Osteoblast (primary cell): Measurements from ENCODE around the gene IL9R. TPM values are rescaled to one million over a fixed set of nuclear protein-coding genes. Genes with fewer than 3 reads are reported as not detected.
"Not testable (repeated sequence)": the region's sequence is repeated elsewhere in the genome, so short reads cannot be mapped to it uniquely, and the experiment has no call there.

Source experiments
- DNase-seq: peaks from one replicate; pipeline ENCODE4 v3.0.0; 2011; ENCODE audit warnings: low spot score, mixed read lengths; ENCODE audit not compliant: insufficient read length; ENCODE audit errors: missing footprints
- H2AFZ ChIP-seq: 2 replicates; pipeline ENCODE4 v1.6.0; 2011; ENCODE audit warnings: mild to moderate bottlenecking, low read length
- H3K27ac ChIP-seq: 2 replicates; pipeline ENCODE4 v1.5.1; 2011; ENCODE audit warnings: mild to moderate bottlenecking, low read depth, low read length, moderate library complexity
- H3K27me3 ChIP-seq: 2 replicates; pipeline ENCODE4 v1.6.0; 2012; ENCODE audit warnings: mild to moderate bottlenecking, control low read depth, inconsistent platforms, low read length, moderate library complexity; ENCODE audit not compliant: insufficient read depth
- H3K36me3 ChIP-seq: 2 replicates; pipeline ENCODE4 v1.5.1; 2011; ENCODE audit warnings: mild to moderate bottlenecking, low read length, control low read depth, moderate library complexity; ENCODE audit not compliant: insufficient read depth
- H3K4me1 ChIP-seq: 2 replicates; pipeline ENCODE4 v1.5.1; 2011; ENCODE audit warnings: mild to moderate bottlenecking, low read length, control low read depth, moderate library complexity; ENCODE audit not compliant: insufficient read depth
- H3K4me2 ChIP-seq: 2 replicates; pipeline ENCODE4 v1.6.0; 2011; ENCODE audit warnings: mild to moderate bottlenecking, low read length; ENCODE audit not compliant: insufficient read depth
- H3K4me3 ChIP-seq: fragments of 200-600 bp; sonication (generic); 3 replicates; pipeline ENCODE4 v1.5.1; 2012; ENCODE audit warnings: mild to moderate bottlenecking, low read length, inconsistent platforms; ENCODE audit not compliant: insufficient read depth
- H3K79me2 ChIP-seq: 2 replicates; pipeline ENCODE4 v1.6.0; 2012; ENCODE audit warnings: mild to moderate bottlenecking, low read length, control low read depth, inconsistent platforms; ENCODE audit not compliant: insufficient read depth
- H3K9me3 ChIP-seq: 2 replicates; pipeline ENCODE4 v1.5.1; 2011; ENCODE audit warnings: low read depth, low read length, control low read depth
- H4K20me1 ChIP-seq: 2 replicates; pipeline ENCODE4 v1.6.0; 2012; ENCODE audit warnings: mild to moderate bottlenecking, low read length, control low read depth; ENCODE audit not compliant: insufficient read depth
- CTCF ChIP-seq: IDR thresholded peaks from 2 replicates; pipeline ENCODE4 v1.5.1; 2011; ENCODE audit warnings: mild to moderate bottlenecking, low read depth, low read length, moderate library complexity; ENCODE audit errors: extremely low read depth
- total RNA-seq: library from RNA; depleted of rRNA; stranded (reverse); fragments of >200 nt; gene quantifications from 2 replicates; pipeline ENCODE4 v1.2.3, GENCODE V29; 2012

Gene IL9R
- total RNA-seq, 1 donor = not detected

- Histone ChIP-seq H3K4me2 (no peak overlapping the region), H3K9me3 (no peaks in the 10 kb centered on the region), H3K27ac (no peak overlapping the region), H3K27me3 (no peaks in the 10 kb centered on the region), H4K20me1 (no peaks in the 10 kb centered on the region), H3K36me3 (no peaks in the 10 kb centered on the region), H3K79me2 (no peaks in the 10 kb centered on the region), H3K4me3 (no peak overlapping the region), H2AFZ (no peak overlapping the region), H3K4me1 (no peaks in the 10 kb centered on the region)
- DNase-seq = no peak
- no peak for TF ChIP-seq CTCF
Measured at GRCh38 chrX:156008915-156009314, 11.4 kb downstream of the IL9R start.

DNA sequence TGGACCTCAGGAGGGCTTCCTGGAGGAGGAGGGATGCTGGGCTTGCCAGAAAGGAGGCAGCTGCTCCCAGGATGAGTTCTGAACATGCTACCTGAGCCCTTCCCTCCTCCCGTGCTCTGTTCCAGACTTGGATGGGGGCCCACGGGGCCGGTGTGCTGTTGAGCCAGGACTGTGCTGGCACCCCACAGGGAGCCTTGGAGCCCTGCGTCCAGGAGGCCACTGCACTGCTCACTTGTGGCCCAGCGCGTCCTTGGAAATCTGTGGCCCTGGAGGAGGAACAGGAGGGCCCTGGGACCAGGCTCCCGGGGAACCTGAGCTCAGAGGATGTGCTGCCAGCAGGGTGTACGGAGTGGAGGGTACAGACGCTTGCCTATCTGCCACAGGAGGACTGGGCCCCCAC, 12.2 kb downstream of the IL9R start:
- H3K36me3 ChIP-seq, H3K27me3 ChIP-seq, H2AFZ ChIP-seq, H3K79me2 ChIP-seq, H3K27ac ChIP-seq, H3K4me2 ChIP-seq, H3K4me3 ChIP-seq, H3K9me3 ChIP-seq, H4K20me1 ChIP-seq, H3K4me1 ChIP-seq, DNase-seq: not testable (repeated sequence)

DNA sequence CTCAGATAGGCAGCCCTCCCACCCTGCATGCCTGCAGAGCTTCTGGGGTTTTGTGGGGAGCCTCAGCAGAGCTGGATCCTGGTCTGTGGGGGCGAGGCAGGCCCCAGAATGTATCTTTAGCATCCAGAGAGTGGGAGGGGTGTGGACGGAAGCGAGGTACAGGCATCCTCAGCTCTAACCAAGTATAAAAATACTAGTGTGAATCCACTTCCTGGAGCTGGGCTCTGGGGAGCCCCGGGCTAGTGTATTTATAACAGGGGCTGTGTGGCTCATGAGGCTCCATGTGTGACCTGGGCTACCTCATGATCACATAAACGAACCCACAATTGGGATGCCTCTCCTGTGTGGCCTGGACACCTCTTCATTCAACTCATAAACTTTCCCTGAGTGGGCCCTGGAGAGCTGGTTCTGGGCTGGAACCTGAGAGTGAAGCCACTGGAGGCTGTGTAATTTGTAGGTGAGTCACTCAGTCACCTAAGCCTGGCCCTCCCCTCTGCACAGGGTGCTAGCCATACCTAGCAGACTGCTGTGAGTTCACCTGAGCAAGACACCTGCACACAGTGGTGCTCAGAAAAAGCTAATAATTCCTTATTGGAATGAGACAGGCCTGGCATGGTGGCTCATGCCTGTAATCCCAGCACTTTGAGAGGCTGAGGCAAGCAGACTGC, 15.9 kb downstream of the IL9R start:
- H3K36me3 ChIP-seq, H2AFZ ChIP-seq, DNase-seq, H3K9me3 ChIP-seq, H4K20me1 ChIP-seq, H3K79me2 ChIP-seq, H3K4me2 ChIP-seq, H3K4me1 ChIP-seq, H3K27ac ChIP-seq, H3K27me3 ChIP-seq, H3K4me3 ChIP-seq: not testable (repeated sequence)

DNA sequence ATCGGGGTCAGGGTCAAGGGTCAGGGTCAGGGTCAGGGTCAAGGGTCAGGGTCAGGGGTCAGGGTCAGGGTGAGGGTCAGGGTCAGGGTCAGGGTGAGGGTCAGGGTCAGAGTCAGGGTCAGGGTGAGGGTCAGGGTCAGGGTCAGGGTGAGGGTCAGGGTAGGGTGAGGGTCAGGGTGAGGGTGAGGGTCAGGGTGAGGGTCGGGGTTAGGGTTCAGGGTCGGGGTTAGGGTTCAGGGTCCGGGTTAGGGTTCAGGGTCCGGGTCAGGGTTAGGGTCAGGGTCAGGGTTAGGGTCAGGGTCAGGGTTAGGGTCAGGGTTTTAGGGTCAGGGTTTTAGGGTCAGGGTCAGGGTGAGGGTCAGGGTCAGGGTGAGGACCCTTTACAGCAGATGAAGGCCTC, 22.4 kb downstream of the IL9R start:
- not testable (repeated sequence) for H2AFZ ChIP-seq, H3K36me3 ChIP-seq, H3K9me3 ChIP-seq, H3K27me3 ChIP-seq, H4K20me1 ChIP-seq, H3K4me1 ChIP-seq, H3K4me2 ChIP-seq, H3K27ac ChIP-seq, H3K4me3 ChIP-seq, H3K79me2 ChIP-seq, DNase-seq

DNA sequence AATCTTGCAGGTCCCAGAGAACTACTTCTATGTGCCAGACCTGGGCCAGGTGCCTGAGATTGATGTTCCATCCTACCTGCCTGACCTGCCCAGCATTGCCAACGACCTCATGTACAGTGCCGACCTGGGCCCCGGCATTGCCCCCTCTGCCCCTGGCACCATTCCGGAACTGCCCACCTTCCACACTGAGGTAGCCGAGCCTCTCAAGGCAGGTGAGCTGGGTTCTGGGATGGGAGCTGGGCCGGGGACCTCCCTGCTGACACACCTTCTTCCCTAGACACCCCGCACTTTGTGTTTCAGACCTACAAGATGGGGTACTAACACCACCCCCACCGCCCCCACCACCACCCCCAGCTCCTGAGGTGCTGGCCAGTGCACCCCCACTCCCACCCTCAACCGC, 25.5 kb downstream of the IL9R start:
- not testable (repeated sequence) for H3K27ac ChIP-seq, H2AFZ ChIP-seq, H3K9me3 ChIP-seq, DNase-seq, H3K27me3 ChIP-seq, H3K36me3 ChIP-seq, H3K4me3 ChIP-seq, H3K79me2 ChIP-seq, H3K4me2 ChIP-seq, H3K4me1 ChIP-seq, H4K20me1 ChIP-seq

DNA sequence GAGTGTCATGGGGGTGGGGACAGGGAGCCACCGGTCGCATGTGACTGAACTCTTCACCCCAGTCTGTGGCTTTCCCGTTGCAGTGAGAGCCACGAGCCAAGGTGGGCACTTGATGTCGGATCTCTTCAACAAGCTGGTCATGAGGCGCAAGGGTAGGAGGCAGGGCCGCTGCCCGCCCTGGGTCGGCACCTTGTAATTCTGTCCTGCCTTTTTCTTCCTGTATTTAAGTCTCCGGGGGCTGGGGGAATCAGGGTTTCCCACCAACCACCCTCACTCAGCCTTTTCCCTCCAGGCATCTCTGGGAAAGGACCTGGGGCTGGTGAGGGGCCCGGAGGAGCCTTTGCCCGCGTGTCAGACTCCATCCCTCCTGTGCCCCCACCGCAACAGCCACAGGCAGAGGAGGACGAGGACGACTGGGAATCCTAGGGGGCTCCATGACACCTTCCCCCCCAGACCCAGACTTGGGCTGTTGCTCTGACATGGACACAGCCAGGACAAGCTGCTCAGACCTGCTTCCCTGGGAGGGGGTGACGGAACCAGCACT, 27.5 kb downstream of the IL9R start:
- not testable (repeated sequence) for H2AFZ ChIP-seq, DNase-seq, H3K9me3 ChIP-seq, H3K27ac ChIP-seq, H3K36me3 ChIP-seq, H4K20me1 ChIP-seq, H3K4me2 ChIP-seq, H3K4me1 ChIP-seq, H3K27me3 ChIP-seq, H3K79me2 ChIP-seq, H3K4me3 ChIP-seq

DNA sequence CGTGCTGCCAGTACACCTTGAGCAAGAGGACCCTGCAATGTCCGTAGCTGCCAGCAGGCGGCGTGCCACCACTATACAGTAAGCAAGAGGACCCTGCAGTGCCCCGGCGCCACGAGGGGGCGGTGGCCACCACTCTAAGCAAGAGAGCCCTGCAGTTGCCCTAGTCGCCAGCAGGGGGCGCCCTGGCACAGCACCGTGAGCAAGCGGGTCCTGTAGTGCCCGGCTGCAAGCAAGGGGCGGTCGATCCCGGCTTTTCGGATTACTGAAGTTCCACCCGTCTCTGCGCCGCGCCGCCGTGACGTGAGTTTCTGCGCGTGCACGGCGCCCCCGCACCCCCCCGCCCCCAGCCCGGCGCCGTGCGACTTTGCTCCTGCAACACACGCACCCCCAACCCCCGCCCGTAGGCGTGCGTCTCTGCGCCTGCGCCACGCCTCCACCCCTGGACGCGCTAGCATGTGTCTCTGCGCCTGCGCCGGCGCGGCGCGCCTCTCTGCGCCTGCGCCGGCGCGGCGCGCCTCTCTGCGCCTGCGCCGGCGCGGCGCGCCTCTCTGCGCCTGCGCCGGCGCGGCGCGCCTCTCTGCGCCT, 31.2 kb downstream of the IL9R start:
- not testable (repeated sequence) for H3K27me3 ChIP-seq, H3K4me3 ChIP-seq, H3K4me1 ChIP-seq

DNA sequence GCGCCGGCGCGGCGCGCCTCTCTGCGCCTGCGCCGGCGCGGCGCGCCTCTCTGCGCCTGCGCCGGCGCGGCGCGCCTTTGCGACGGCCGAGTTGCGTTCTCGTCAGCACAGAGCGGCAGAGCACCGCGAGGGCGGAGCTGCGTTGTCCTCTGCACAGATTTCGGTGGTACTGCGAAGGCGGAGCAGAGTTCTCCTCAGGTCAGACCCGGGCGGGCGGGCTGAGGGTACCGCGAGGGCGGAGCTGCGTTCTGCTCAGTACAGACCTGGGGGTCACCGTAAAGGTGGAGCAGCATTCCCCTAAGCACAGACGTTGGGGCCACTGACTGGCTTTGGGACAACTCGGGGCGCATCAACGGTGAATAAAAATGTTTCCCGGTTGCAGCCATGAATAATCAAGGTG, 31.8 kb downstream of the IL9R start:
- not testable (repeated sequence) for H2AFZ ChIP-seq, DNase-seq, H3K4me1 ChIP-seq, H3K4me3 ChIP-seq, H3K27me3 ChIP-seq, H3K4me2 ChIP-seq, H3K9me3 ChIP-seq, H3K36me3 ChIP-seq, H3K27ac ChIP-seq, H4K20me1 ChIP-seq, H3K79me2 ChIP-seq

More for the DNA sequence above, 31.2 kb downstream of the IL9R start:
- not testable (repeated sequence) for H3K36me3 ChIP-seq, H3K79me2 ChIP-seq, H2AFZ ChIP-seq, H3K4me2 ChIP-seq, DNase-seq, H3K9me3 ChIP-seq, H4K20me1 ChIP-seq, H3K27ac ChIP-seq
